ENCODE results near the gene CD74.
A peak's percentile ranks its signal among the peaks of the same experiment; 100 is the strongest.

CD74 gene

GRCh38 chr5:150364004-150364403, 48.7 kb downstream of the CD74 start:
- Histone ChIP-seq H3K9me3 (ENCODE audit: severe bottlenecking) (no peaks in the 10 kb centered on the region), H3K27me3 (ENCODE audit: insufficient read depth, low read depth, severe bottlenecking) (no peaks in the 10 kb centered on the region), H3K27ac (no peak overlapping the region), H3K36me3 (peaks cover 86% of the 10 kb centered on the region), H3K4me3 (ENCODE audit: low read depth, low read length) (no peak overlapping the region)
- no peak for DNase-seq
- TF ChIP-seq CTCF (IDR thresholded peaks at IDR 0.05; ENCODE audit: low read depth, low read length) = no peak

- no peak overlapping the region for H3K27ac ChIP-seq
- no peaks in the 10 kb centered on the region for H3K27me3 ChIP-seq (ENCODE audit: insufficient read depth, low read depth, severe bottlenecking)
- H3K9me3 ChIP-seq (ENCODE audit: severe bottlenecking) = no peaks in the 10 kb centered on the region
- no peak for DNase-seq
- H3K4me3 ChIP-seq (ENCODE audit: low read depth, low read length) = no peak overlapping the region
- peaks cover 86% of the 10 kb centered on the region for H3K36me3 ChIP-seq
- TF ChIP-seq CTCF (IDR thresholded peaks at IDR 0.05; ENCODE audit: low read depth, low read length) = no peak
Observed at GRCh38 chr5:150363185-150363584, 49.5 kb downstream of the CD74 start.

- H3K27me3 ChIP-seq (ENCODE audit: insufficient read depth, low read depth, severe bottlenecking) = no peaks in the 10 kb centered on the region
- no peak for TF ChIP-seq CTCF (IDR thresholded peaks at IDR 0.05; ENCODE audit: low read depth, low read length)
- no peak for DNase-seq
- H3K27ac ChIP-seq = no peak overlapping the region
- H3K4me3 ChIP-seq (ENCODE audit: low read depth, low read length) = no peak overlapping the region
- peaks cover 79% of the 10 kb centered on the region for H3K36me3 ChIP-seq
- H3K9me3 ChIP-seq (ENCODE audit: severe bottlenecking) = no peaks in the 10 kb centered on the region
Observed at GRCh38 chr5:150361301-150361700, 51.4 kb downstream of the CD74 start.

- H3K27me3 ChIP-seq (ENCODE audit: insufficient read depth, low read depth, severe bottlenecking) = no peaks in the 10 kb centered on the region
- H3K9me3 ChIP-seq (ENCODE audit: severe bottlenecking) = no peaks in the 10 kb centered on the region
- DNase-seq = no peak
- H3K27ac ChIP-seq = peak overlapping the region; percentile 90
- H3K36me3 ChIP-seq = peaks cover 57% of the 10 kb centered on the region
- peak overlapping the region; percentile 87 for H3K4me3 ChIP-seq (ENCODE audit: low read depth, low read length)
- TF ChIP-seq CTCF (IDR thresholded peaks at IDR 0.05; ENCODE audit: low read depth, low read length) = no peak
Observed at GRCh38 chr5:150358261-150359095, 54.2 kb downstream of the CD74 start.

GRCh38 chr5:150357326-150358260, 55.1 kb downstream of the CD74 start, which contains the start of gene TCOF1:
TSS of gene TCOF1 (plus strand) at chr5:150357697. CDS start at chr5:150357747, 50 bp downstream.
- H3K4me3 ChIP-seq (ENCODE audit: low read depth, low read length) = peak within 1 kb of the TSS; percentile 87
- peak within 1 kb of the TSS; percentile 90 for H3K27ac ChIP-seq
- no peaks in the 10 kb centered on the region for H3K9me3 ChIP-seq (ENCODE audit: severe bottlenecking)
- H3K27me3 ChIP-seq (ENCODE audit: insufficient read depth, low read depth, severe bottlenecking) = no peaks in the 10 kb centered on the region
- H3K36me3 ChIP-seq = peaks cover 48% of the 10 kb centered on the region
- no peak for TF ChIP-seq CTCF (IDR thresholded peaks at IDR 0.05; ENCODE audit: low read depth, low read length)
- DNase-seq = peak; percentile 98

Data from WERI-Rb-1 (cell line).